Fibroblast of lung (primary cell): ENCODE measurements around the gene ADGRD1. TPM values are rescaled to one million over a fixed set of nuclear protein-coding genes. Genes with fewer than 3 reads are reported as not detected.

Experiments
- DNase-seq, 2 donors: peaks; one replicate each; pipeline versions ENCODE4 v3.0.0 to v3.0.0-alpha.2; 2010; ENCODE audit warnings: low read depth in 2 of 2
- H2AFZ ChIP-seq: 2 replicates; pipeline ENCODE4 v1.5.1; 2012; ENCODE audit warnings: low read length, control low read depth, inconsistent platforms
- H3K27ac ChIP-seq: 2 replicates; pipeline ENCODE4 v1.5.1; 2011; ENCODE audit warnings: low read length, control low read depth; ENCODE audit not compliant: insufficient read depth
- H3K27me3 ChIP-seq: 2 replicates; pipeline ENCODE4 v1.5.1; 2011; ENCODE audit warnings: mild to moderate bottlenecking, low read length; ENCODE audit not compliant: control insufficient read depth, insufficient read depth
- H3K36me3 ChIP-seq: 2 replicates; pipeline ENCODE4 v1.5.1; 2011; ENCODE audit warnings: low read length; ENCODE audit not compliant: control insufficient read depth, insufficient read depth
- H3K4me1 ChIP-seq: 2 replicates; pipeline ENCODE4 v1.5.1; 2011; ENCODE audit warnings: low read length; ENCODE audit not compliant: control insufficient read depth, insufficient read depth; ENCODE audit errors: extremely low read depth
- H3K4me2 ChIP-seq: 2 replicates; pipeline ENCODE4 v1.5.1; 2011; ENCODE audit warnings: low read length, control low read depth; ENCODE audit not compliant: insufficient read depth; ENCODE audit errors: extremely low read depth
- H3K4me3 ChIP-seq, 4 experiments: fragments of 200-600 bp in 1 of 4; sonication (generic) in 1 of 4; replicated peaks in 1 of 4; 2 replicates each; pipeline ENCODE4 v1.5.1; 2011 to 2016; ENCODE audit warnings: low read length in 4 of 4, low read depth in 3 of 4, mild to moderate bottlenecking in 3 of 4, control low read depth in 2 of 4, inconsistent platforms in 1 of 4, mixed read lengths in 1 of 4; ENCODE audit not compliant: insufficient read depth in 1 of 4; ENCODE audit errors: control extremely low read depth in 1 of 4
- H3K79me2 ChIP-seq: 2 replicates; pipeline ENCODE4 v1.5.1; 2012; ENCODE audit warnings: mild to moderate bottlenecking, low read length, inconsistent platforms; ENCODE audit not compliant: control insufficient read depth, insufficient read depth
- H3K9ac ChIP-seq: 2 replicates; pipeline ENCODE4 v1.5.1; 2011; ENCODE audit warnings: mild to moderate bottlenecking, low read length, control low read depth; ENCODE audit not compliant: insufficient read depth
- H3K9me3 ChIP-seq: 2 replicates; pipeline ENCODE4 v1.5.1; 2012; ENCODE audit warnings: low read depth, low read length; ENCODE audit not compliant: control insufficient read depth, insufficient read depth
- H4K20me1 ChIP-seq: 2 replicates; pipeline ENCODE4 v1.5.1; 2011; ENCODE audit warnings: low read length; ENCODE audit not compliant: control insufficient read depth, insufficient read depth; ENCODE audit errors: extremely low read depth
- EZH2 ChIP-seq: IDR thresholded peaks from 2 replicates; pipeline ENCODE4 v1.5.1; 2012; ENCODE audit warnings: low read length, control low read depth, mild to moderate bottlenecking; ENCODE audit errors: missing control alignments
- polyA plus RNA-seq, 2 donors: library from polyadenylated mRNA; depleted of rRNA in 1 of 2; stranded (reverse) in 1 of 2; unstranded in 1 of 2; fragments of >200 nt; gene quantifications; 2 replicates each; pipeline ENCODE4 v1.2.1, GENCODE V29; 2011 to 2012; ENCODE audit warnings: missing spikeins in 1 of 2
- total RNA-seq: library from RNA; depleted of rRNA; stranded (reverse); fragments of >200 nt; gene quantifications from 2 replicates; pipeline ENCODE4 v1.2.1, GENCODE V29; 2014
- TF ChIP-seq, protein P1 (sequence below), 2 donors: IDR thresholded peaks in 1 of 2; conservative IDR thresholded peaks in 1 of 2; 1 replicate in 1 of 2; 2 replicates in 1 of 2; pipeline ENCODE4 v1.5.1; 2011 to 2012; ENCODE audit warnings: low read length in 2 of 2, control low read depth in 1 of 2, inconsistent platforms in 1 of 2, low read depth in 1 of 2, mild to moderate bottlenecking in 1 of 2

The ADGRD1 gene
- total and polyA plus RNA-seq, 2 donors (not counting 1 experiment from before 2014, with no cell fraction given) = 7.3 to 11.6 TPM

DNA sequence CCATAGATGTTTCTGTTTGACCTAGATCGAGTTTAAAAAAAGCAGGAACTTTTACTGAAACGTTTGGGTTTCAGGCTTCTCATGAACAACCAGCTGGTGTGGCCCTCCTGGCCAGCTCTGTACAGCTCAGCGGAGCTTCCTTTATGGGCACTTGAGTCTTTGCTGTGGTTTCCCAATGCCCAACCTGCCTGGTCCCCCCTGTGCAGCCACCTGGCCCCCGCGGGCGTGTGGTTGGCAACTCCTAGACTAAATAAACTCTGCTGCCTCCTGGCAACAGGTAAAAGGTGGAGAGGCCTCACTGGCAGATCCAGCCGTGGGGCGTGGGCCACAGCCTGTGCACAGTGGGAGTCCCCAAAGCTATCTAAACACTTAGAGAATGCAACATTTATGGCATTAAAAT lies 38.7 kb downstream of the ADGRD1 start:
- Histone ChIP-seq H3K79me2 (no peaks in the 10 kb centered on the region), H3K9ac (no peak overlapping the region), H4K20me1 (no peaks in the 10 kb centered on the region), H3K27ac (no peak overlapping the region), H3K4me2 (no peak overlapping the region), H2AFZ (no peak overlapping the region), H3K36me3 (no peaks in the 10 kb centered on the region), H3K4me1 (no peaks in the 10 kb centered on the region), H3K27me3 (no peaks in the 10 kb centered on the region), H3K4me3 (no peak overlapping the region), H3K9me3 (no peaks in the 10 kb centered on the region)
- no peak for DNase-seq
- no peak for TF ChIP-seq EZH2
- TF ChIP-seq, protein P1, sequence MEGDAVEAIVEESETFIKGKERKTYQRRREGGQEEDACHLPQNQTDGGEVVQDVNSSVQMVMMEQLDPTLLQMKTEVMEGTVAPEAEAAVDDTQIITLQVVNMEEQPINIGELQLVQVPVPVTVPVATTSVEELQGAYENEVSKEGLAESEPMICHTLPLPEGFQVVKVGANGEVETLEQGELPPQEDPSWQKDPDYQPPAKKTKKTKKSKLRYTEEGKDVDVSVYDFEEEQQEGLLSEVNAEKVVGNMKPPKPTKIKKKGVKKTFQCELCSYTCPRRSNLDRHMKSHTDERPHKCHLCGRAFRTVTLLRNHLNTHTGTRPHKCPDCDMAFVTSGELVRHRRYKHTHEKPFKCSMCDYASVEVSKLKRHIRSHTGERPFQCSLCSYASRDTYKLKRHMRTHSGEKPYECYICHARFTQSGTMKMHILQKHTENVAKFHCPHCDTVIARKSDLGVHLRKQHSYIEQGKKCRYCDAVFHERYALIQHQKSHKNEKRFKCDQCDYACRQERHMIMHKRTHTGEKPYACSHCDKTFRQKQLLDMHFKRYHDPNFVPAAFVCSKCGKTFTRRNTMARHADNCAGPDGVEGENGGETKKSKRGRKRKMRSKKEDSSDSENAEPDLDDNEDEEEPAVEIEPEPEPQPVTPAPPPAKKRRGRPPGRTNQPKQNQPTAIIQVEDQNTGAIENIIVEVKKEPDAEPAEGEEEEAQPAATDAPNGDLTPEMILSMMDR (conservative IDR thresholded peaks at IDR 0.05 in 1 of 2, IDR thresholded peaks at IDR 0.05 in 1 of 2; ENCODE audit: low read depth in 1 of 2, low read length in 2 of 2) = no peak

DNA sequence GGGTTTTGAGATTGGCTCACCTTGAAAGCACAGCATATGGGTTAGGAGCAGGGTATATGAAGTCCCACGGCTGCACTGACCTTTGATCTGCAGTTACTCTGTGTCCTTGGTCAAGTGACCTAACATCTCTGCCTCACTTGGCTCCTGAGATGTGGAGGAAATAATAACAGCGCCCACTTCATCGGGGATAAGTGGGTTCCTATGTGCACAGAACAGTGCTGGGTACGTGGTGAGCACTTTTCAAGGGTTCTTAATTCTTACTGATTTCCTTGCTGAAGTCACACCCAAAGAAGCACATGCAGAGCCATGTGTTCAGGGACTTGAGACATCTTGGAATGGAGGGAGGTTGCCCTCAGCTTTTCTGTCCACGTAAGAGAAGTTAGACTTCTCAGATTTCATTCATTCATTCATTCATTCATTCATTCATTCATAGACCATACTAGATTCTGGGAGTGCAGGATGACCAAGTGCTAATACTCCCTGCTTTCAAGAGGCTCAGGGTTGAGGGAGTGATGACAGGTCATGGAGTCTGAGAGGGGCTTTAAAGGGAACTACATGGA lies 39.4 kb downstream of the ADGRD1 start:
- Histone ChIP-seq H2AFZ (no peak overlapping the region), H3K27me3 (no peaks in the 10 kb centered on the region), H3K27ac (no peak overlapping the region), H3K9me3 (no peaks in the 10 kb centered on the region), H3K36me3 (no peaks in the 10 kb centered on the region), H3K4me2 (no peak overlapping the region), H4K20me1 (no peaks in the 10 kb centered on the region), H3K79me2 (no peaks in the 10 kb centered on the region), H3K4me3 (no peak overlapping the region), H3K9ac (no peak overlapping the region), H3K4me1 (no peaks in the 10 kb centered on the region)
- DNase-seq = no peak
- TF ChIP-seq, protein P1 (conservative IDR thresholded peaks at IDR 0.05 in 1 of 2, IDR thresholded peaks at IDR 0.05 in 1 of 2; ENCODE audit: low read depth in 1 of 2, low read length in 2 of 2) = no peak
- no peak for TF ChIP-seq EZH2

DNA sequence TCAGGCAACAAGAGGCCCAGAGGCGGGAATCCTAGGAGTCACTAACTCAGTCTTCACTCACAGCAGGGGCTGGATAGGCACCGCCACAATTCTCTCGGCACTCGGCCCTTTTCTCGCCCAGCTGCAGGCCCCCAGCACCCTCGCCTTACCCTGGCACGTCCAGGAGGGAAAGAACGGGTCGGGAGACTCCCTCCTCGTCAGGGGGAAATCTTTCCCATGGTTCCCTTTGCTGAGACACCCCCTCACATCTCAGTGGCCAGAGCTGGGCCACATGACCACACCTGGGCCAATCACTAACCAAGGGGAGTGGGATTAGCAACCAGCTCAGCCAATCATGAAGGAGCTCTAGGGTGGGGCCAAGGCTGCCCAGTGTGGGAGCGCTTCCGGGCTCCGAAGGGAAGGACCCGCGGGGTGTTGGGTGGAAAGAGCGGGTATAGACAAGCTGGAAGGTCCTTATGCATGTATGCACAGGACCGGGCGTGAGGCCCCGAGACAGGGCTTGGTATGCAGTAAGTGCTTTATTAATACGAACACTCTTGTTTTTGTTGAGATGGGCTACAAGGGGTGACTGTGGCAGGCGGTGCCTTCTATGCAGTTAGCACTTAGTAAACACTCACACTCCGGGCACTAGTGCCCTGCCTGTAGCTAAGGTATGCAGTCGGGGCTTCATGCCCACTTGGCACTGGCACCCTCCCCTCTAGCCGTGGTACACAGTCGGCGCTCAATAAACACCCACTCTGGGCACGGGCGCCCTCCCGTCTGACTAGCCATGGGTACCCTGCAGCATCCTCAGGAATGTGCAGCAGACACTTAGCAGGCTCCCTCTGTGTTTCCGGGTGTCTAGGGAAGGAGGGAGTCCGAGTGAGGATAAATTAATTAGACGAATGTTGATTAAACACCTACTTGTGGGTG lies 40.3 kb downstream of the ADGRD1 start:
- H3K27ac ChIP-seq = no peak overlapping the region
- no peak for DNase-seq
- H3K9ac ChIP-seq = no peak overlapping the region
- no peak overlapping the region for H3K4me3 ChIP-seq
- TF ChIP-seq, protein P1 (conservative IDR thresholded peaks at IDR 0.05 in 1 of 2, IDR thresholded peaks at IDR 0.05 in 1 of 2; ENCODE audit: low read depth in 1 of 2, low read length in 2 of 2) = no peak
- no peak for TF ChIP-seq EZH2
- H3K79me2 ChIP-seq = no peaks in the 10 kb centered on the region
- H3K36me3 ChIP-seq = no peaks in the 10 kb centered on the region
- H3K27me3 ChIP-seq = no peaks in the 10 kb centered on the region
- no peaks in the 10 kb centered on the region for H3K9me3 ChIP-seq
- no peaks in the 10 kb centered on the region for H3K4me1 ChIP-seq
- H3K4me2 ChIP-seq = no peak overlapping the region
- H2AFZ ChIP-seq = no peak overlapping the region
- no peaks in the 10 kb centered on the region for H4K20me1 ChIP-seq
